ENCODE data around the gene TBL1X.

Gene TBL1X

DNA sequence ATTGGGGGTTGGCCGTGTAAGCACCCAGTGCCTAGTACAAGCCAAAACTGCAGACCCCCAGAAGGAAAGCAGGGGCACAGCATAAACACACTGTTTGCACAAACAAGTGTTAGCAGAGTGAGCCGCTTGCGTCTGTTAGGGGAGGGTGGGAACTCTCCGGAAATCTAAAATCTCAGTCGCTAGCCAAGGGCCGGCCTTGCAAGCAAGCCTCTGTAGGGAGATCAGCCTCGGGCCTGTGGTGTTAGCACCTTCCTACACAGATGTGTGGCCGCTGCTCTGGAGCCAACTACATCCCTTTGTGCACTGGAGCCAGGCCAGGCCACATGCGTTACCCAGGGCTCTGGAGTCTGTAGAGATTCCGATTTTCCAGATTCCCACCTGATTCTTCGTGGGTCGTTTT lies 233.7 kb downstream of the TBL1X start:
- no peaks in the 10 kb centered on the region for H3K9me3 ChIP-seq (ENCODE audit: insufficient read depth, low read length)
- no peaks in the 10 kb centered on the region for H3K4me1 ChIP-seq (ENCODE audit: low read length)
- no peaks in the 10 kb centered on the region for H4K20me1 ChIP-seq (ENCODE audit: insufficient read depth, low read length)
- H3K36me3 ChIP-seq (replicated peaks; ENCODE audit: low read depth, low read length), result peaks cover 2% of the 10 kb centered on the region
- no peaks in the 10 kb centered on the region for H3K27me3 ChIP-seq (ENCODE audit: low read depth, low read length)
- no peak overlapping the region for H3K9ac ChIP-seq (ENCODE audit: low read length)
- H3K27ac ChIP-seq (ENCODE audit: low read length), result no peak overlapping the region
- H3K4me2 ChIP-seq (ENCODE audit: low read length), result no peak overlapping the region
- H2AFZ ChIP-seq (ENCODE audit: low read depth, low read length), result no peak overlapping the region
- TF ChIP-seq EZH2phosphoT487 (IDR thresholded peaks at IDR 0.05; ENCODE audit: low read depth), result no peak
- TF ChIP-seq, protein P1, sequence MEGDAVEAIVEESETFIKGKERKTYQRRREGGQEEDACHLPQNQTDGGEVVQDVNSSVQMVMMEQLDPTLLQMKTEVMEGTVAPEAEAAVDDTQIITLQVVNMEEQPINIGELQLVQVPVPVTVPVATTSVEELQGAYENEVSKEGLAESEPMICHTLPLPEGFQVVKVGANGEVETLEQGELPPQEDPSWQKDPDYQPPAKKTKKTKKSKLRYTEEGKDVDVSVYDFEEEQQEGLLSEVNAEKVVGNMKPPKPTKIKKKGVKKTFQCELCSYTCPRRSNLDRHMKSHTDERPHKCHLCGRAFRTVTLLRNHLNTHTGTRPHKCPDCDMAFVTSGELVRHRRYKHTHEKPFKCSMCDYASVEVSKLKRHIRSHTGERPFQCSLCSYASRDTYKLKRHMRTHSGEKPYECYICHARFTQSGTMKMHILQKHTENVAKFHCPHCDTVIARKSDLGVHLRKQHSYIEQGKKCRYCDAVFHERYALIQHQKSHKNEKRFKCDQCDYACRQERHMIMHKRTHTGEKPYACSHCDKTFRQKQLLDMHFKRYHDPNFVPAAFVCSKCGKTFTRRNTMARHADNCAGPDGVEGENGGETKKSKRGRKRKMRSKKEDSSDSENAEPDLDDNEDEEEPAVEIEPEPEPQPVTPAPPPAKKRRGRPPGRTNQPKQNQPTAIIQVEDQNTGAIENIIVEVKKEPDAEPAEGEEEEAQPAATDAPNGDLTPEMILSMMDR (IDR thresholded peaks at IDR 0.05; ENCODE audit: low read depth, low read length), result no peak
- no peak overlapping the region for H3K4me3 ChIP-seq (ENCODE audit: low read length)
- no peaks in the 10 kb centered on the region for H3K79me2 ChIP-seq (ENCODE audit: low read length)

DNA sequence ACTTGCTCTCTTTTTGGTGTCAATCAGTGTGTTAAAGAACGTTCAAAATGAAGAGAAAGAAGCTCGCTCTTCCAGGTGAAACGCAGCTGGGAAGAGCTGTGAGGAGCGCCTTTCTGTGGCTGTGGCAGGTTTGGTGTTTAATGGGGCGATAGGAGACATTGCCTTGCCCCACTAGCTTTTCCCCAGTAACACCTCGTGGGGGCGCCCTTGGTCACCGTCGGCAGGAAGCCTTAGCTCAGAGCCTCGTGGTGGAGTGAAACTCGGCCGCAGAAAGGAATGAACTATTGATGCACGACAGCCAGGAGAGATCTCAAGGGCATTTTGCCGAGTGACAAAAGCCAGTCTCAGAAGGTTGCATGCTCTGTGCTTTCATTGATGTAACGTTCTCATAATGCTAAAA lies 235.7 kb downstream of the TBL1X start:
- no peak for TF ChIP-seq EZH2phosphoT487 (IDR thresholded peaks at IDR 0.05; ENCODE audit: low read depth)
- H3K27me3 ChIP-seq (ENCODE audit: low read depth, low read length), result no peaks in the 10 kb centered on the region

DNA sequence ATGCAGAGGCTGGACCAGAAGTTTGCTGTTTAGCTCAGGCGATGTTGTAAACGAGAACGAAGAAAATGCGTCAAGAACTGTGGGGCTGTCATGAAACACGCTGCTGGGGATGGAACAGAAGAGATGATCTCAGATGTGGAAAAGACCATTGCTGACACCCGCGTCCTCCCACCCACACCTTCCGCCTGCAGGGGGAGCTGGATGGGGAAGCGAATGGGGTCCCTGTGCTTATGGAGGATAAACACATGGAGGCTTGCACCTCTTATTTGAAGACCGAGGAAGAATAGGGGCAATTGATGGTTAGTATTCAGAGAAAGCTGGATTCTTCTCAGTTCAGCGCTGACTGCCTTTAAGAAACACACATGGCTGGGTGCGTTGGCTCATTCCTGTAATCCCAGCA lies 236.9 kb downstream of the TBL1X start:
- Histone ChIP-seq H3K27me3 (ENCODE audit: low read depth, low read length) (no peaks in the 10 kb centered on the region), H3K9me3 (ENCODE audit: insufficient read depth, low read length) (no peaks in the 10 kb centered on the region), H3K36me3 (replicated peaks; ENCODE audit: low read depth, low read length) (peaks cover 6% of the 10 kb centered on the region), H3K4me2 (ENCODE audit: low read length) (no peak overlapping the region), H3K4me1 (ENCODE audit: low read length) (peaks cover 12% of the 10 kb centered on the region), H4K20me1 (ENCODE audit: insufficient read depth, low read length) (no peaks in the 10 kb centered on the region), H3K27ac (ENCODE audit: low read length) (no peak overlapping the region), H2AFZ (ENCODE audit: low read depth, low read length) (no peak overlapping the region), H3K79me2 (ENCODE audit: low read length) (no peaks in the 10 kb centered on the region), H3K4me3 (ENCODE audit: low read length) (no peak overlapping the region), H3K9ac (ENCODE audit: low read length) (no peak overlapping the region)
- TF ChIP-seq, protein P1 (IDR thresholded peaks at IDR 0.05; ENCODE audit: low read depth, low read length), result no peak
- no peak for TF ChIP-seq EZH2phosphoT487 (IDR thresholded peaks at IDR 0.05; ENCODE audit: low read depth)

More for the DNA sequence above, 235.7 kb downstream of the TBL1X start:
- Histone ChIP-seq H2AFZ (ENCODE audit: low read depth, low read length) (no peak overlapping the region), H3K9ac (ENCODE audit: low read length) (no peak overlapping the region), H3K36me3 (replicated peaks; ENCODE audit: low read depth, low read length) (no peaks in the 10 kb centered on the region), H3K9me3 (ENCODE audit: insufficient read depth, low read length) (no peaks in the 10 kb centered on the region), H4K20me1 (ENCODE audit: insufficient read depth, low read length) (no peaks in the 10 kb centered on the region), H3K4me1 (ENCODE audit: low read length) (peaks cover 6% of the 10 kb centered on the region), H3K79me2 (ENCODE audit: low read length) (no peaks in the 10 kb centered on the region), H3K27ac (ENCODE audit: low read length) (no peak overlapping the region), H3K4me3 (ENCODE audit: low read length) (no peak overlapping the region), H3K4me2 (ENCODE audit: low read length) (no peak overlapping the region)

DNA sequence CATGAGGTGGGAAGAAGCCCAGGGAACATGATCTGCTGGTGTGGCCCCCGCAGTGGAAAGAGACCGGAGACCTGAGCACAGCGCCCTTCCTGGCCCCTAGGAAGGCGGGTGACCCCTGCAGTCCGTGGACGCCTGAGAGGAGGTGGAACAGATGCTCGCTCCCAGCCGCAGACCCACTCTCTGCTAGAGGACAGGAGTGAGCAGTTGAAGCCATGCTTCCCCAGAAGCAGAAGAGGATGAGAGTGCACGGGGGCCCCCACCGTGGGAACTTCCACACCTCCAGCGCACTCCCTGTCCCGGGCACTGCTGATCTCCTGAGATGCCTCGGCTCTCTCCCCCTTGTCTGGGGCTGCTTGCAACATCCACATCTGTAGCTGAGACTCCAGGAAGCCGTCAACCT lies 238.5 kb downstream of the TBL1X start:
- H4K20me1 ChIP-seq (ENCODE audit: insufficient read depth, low read length), result no peaks in the 10 kb centered on the region
- H3K4me1 ChIP-seq (ENCODE audit: low read length), result peaks cover 12% of the 10 kb centered on the region
- H3K4me3 ChIP-seq (ENCODE audit: low read length), result no peak overlapping the region
- no peak overlapping the region for H3K27ac ChIP-seq (ENCODE audit: low read length)
- peaks cover 6% of the 10 kb centered on the region for H3K36me3 ChIP-seq (replicated peaks; ENCODE audit: low read depth, low read length)
- H3K27me3 ChIP-seq (ENCODE audit: low read depth, low read length), result no peaks in the 10 kb centered on the region
- no peak overlapping the region for H3K4me2 ChIP-seq (ENCODE audit: low read length)
- TF ChIP-seq, protein P1 (IDR thresholded peaks at IDR 0.05; ENCODE audit: low read depth, low read length), result no peak
- no peak for TF ChIP-seq EZH2phosphoT487 (IDR thresholded peaks at IDR 0.05; ENCODE audit: low read depth)
- H2AFZ ChIP-seq (ENCODE audit: low read depth, low read length), result no peak overlapping the region
- no peak overlapping the region for H3K9ac ChIP-seq (ENCODE audit: low read length)
- no peaks in the 10 kb centered on the region for H3K9me3 ChIP-seq (ENCODE audit: insufficient read depth, low read length)
- no peaks in the 10 kb centered on the region for H3K79me2 ChIP-seq (ENCODE audit: low read length)
